CD4-positive, alpha-beta T cell treated with Interleukin-6 for 4 hours (primary cell): ENCODE results near the gene AFAP1.
A peak's percentile ranks its signal among the peaks of the same experiment; 100 is the strongest.

Source experiments
- DNase-seq: peaks from one replicate; pipeline ENCODE4 v3.0.0-alpha.2; 2020; ENCODE audit warnings: mixed read lengths

AFAP1 gene

GRCh38 chr4:7780751-7781348, 158.8 kb downstream of the AFAP1 start:
- DNase-seq, result no peak

GRCh38 chr4:7779432-7779768, 160.3 kb downstream of the AFAP1 start:
- no peak for DNase-seq

GRCh38 chr4:7778510-7779431, 160.9 kb downstream of the AFAP1 start:
- DNase-seq, result no peak

- DNase-seq, result no peak
Observed at GRCh38 chr4:7777871-7778509, 161.7 kb downstream of the AFAP1 start.

DNA sequence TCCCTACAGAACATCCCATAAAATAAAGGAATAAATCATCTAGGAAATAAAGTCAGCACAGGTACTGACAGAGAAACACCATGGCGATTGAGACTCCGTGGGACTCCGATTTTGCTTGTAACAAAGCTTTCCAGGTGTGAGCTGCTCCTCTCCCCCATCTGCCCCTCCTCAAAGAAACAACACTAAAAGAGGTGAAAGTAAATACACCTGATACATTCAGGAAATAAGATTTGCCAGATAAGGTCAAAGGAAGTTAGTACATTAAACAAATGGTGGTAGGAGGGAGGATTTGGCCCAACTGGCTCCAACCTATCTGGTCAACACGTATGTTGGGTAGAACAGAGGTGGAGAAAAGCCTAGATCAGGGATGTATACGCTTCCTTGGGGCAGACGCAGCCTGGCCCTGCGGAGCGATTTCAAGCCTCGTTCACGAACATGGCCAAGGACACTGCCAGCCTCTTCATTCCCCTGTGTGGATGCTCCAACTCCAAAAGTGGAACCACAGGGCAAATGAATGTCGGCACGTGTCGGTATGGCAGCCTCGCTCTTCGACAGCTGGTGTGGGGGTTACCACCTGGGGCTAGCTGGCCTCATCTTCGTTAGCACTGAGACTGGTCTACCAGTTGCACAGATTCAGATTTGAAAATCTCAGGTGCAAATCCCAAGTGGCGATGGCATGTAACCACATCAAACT, 162.5 kb downstream of the AFAP1 start:
- no peak for DNase-seq

DNA sequence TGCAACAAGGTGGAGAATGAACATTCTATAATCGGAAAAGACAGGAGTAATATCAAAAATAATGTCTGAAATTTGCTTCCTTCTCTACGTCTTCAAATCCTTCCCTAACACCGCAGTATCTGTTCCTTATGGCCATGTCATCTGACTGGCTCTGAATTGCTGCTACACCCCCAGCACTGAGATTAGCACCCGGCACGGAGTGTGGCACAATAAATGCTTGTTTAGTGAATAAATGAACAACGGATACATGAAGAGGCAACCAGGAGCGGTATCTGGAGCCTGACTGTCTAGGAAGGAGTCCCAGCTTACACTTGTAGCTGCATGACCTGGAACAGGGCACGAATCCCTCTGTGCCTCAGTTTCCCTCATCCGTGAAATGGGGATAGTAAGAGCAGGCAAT, 164.3 kb downstream of the AFAP1 start:
- no peak for DNase-seq

DNA sequence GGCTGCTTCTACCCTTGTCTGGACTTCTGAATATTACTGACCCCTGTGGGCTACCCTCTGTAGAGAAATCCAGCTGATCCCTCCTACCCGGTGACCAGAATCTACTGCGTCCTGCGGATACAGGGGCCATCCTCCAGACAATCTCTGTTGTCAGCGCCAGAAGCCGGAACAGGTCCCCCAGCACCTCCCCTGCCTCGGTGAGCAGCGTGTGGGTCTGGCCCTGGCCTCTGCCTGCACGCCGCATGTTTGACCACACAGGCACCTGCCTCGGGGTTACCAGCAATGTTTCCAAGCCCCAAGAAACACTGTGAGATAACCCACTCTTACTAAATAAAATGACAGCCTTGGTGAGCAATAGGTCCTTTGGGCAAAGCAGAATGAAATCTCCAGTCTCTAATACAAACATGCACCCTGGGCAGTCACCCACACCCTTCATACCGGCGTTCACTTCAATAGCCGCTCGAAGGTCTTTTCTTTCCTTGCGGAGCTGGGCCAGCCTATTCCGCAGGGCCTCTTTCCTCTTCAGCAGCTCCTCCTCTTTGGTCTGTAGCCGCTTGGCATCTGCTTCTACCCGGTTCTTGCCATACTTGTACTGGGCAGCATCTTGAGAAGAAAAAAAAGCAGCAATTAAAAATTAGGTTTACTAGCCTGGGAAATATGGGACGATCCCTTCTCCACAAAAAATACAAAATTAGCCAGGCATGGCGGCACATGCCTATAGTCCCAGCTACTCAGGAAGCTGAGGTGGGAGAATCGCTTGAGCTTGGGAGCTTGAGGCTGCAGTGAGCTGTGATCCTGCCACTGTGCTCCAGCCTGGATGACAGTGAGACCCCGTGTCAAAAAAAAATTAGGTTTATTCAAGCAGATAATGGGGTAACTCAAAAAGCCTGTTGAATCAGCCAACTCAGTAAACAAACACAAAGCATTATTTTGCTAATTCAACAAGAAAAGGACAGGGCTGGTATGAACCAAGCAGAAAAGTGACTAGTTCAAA, 165.1 kb downstream of the AFAP1 start:
- no peak for DNase-seq

DNA sequence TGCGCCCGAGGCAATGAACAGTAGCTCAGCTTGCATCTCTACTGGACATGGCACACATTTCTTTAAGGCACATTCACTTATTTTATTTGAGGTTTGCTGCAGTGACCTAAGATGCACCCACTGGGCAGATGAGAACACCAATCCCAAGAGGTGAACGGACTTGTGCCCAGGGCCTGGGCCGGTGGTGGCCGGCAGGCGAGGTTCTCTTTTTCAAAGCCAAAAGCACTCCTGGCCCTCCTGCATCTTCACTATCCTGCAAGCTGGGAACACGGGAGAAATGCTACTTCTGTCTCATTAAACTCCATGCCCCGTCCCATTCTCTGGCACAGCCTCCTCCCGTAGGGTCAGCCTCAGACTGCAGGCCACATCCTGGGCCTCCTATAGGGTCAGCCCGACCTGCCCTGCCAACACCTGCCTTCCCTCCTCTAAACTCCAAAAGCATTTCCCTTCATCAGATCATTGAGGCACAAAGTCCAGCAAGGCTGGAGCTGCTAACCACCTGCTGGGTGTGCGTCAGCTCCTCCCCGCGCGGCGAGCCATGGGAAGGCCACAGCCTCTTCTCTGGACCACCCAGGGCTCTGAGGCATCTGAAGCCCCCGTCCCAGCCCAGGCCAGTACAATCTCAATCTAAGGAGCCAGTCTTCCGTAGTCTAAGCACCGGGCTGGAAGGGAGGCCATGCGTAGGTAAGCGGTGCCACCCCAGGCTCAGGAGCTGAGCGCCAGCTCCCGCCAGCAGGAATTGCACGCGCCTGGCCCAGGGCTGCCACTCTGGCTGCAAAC, 166.1 kb downstream of the AFAP1 start:
- DNase-seq, result no peak

- DNase-seq, result no peak
Observed at GRCh38 chr4:7772711-7773385, 166.8 kb downstream of the AFAP1 start.

DNA sequence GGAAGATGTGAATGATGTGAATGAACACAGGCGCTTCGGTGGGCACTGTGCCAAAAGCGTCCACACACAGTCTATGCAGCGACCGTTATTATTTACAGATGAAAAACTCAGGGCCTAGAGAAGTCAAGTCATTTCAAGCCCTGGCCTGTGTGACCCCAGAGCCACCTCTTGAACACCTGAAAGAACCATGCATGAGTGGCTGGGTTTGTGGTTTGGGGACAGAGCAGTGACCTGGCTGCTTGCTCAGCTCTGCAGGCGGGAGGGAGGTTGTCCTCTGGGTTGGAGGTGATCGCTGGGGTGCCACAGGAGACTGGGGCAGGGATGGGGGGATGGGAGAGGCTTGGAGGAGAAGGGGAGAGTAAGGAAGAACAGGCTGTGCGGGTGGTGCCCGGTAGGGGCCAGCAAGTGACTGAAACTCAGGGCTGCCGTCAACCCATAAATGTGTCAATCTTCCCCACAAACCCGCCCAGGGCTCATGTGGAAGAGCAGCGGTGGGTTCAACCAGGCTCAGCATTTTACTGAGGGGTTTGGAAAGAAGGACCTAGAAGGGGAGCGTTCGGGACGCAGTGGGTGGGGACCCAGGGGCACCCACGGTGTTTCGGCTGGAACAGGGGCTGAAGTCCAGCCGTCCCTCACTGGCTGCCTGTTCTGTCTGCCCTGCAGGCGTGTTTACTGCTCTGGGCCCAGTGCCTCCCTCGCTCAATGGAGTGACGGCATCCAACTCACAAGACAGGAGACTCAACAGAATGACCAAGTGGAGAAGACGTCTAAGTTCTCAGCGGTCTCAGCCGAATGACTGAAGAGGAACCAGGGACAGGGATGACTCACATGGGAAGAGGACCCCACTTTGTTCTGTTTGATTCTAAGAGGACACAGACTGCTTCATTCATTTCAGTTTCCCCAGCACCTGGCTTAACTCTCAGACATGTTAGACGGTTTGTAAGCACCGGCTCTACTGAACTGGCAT, 167.8 kb downstream of the AFAP1 start:
- DNase-seq, result no peak

DNA sequence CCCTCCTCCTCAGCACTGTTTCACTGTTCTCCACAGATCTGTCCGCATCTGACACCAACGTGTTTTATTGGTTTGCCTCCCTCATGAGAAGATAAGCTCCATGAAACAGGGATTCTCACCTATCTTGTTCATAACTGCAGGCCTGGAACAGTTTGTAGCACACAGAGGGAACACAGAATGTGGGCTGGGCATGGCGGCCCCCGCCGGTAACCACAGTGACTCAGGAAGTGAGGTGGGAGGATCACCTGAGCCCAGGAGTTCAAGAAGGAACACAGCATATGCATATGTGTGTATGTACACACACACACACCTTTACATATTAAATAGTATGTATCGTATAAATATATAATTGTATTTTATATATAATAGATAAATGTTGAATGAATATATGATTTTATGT, 168.6 kb downstream of the AFAP1 start:
- DNase-seq, result peak; percentile 65

GRCh38 chr4:7770224-7771050, 169.2 kb downstream of the AFAP1 start:
- DNase-seq, result no peak

DNA sequence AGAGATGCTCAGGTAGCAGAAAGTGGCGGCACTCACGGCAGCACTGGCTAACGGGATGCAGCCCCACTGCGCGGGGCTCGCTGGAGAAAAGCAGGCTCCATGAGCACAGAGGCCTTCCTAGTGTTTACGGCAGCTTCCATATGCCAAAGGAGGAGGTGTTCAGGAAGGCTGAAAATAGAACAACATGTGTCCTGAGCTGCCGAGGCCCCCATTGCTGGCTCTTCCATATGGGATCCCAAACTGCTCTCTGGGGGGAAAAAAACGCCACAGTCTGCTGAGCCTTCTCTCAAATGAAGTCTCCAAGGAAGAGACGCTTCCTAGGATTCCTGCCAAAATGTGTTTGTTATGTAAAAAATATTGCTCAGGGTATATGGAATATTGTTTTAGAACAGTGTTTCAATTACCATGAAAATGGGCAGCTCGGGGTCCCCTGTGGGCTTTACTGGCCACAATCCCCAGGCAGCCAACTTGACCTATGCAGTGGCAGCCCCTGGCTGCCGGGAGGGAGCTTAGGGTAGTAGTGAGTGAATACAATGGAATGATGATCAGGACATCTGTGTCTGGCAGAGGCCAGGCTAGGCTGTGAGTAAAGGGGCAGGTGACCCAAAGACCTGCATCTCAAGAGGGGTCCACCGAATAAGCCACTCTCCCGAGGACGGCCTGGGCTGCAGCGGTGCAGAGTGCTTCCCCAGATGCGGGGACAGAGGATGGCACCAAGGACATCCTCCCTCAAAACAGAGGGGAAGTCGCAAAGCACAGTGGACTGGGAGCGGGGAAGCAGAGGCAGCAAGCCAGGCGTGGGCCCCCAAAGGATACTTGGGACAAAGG, 170.1 kb downstream of the AFAP1 start:
- DNase-seq, result no peak

DNA sequence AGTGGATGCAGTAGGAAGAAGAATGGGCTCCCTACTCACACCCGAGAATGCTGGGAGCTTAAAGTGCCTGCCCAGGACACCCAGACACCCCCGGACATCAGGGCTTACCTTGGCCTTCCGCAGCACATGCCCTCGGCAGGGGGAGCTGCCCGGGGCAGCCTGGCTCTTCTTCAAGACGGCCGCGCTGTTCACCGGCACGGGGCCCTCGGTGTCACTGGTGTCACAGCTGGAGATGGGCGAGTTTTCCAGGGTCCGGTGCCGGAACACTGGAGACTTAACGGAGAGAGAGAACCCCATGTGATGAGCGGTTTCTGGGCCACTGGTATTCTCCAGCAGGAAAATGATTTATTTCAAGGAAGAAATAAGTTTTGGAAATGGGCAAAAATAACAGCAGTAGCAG, 170.9 kb downstream of the AFAP1 start:
- no peak for DNase-seq

DNA sequence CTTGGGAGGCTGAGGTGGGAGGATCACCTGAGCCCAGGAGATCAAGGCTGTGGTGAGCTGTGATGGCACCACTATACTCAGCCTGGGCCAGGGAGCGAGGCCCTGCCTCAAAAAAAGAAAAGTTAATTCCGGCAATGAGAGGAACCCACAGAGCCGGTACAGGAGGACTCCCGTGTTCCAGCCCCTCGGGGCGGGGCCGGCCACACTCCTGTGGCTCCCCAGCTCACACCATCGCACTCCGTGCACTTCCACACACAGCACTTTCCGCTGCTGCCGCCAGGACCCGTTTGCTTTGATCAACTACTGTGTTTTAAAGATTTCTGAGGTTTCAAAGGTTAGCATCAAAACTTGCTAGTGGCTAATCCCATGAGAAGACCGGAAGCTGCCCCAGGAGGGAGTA, 171.7 kb downstream of the AFAP1 start:
- no peak for DNase-seq

DNA sequence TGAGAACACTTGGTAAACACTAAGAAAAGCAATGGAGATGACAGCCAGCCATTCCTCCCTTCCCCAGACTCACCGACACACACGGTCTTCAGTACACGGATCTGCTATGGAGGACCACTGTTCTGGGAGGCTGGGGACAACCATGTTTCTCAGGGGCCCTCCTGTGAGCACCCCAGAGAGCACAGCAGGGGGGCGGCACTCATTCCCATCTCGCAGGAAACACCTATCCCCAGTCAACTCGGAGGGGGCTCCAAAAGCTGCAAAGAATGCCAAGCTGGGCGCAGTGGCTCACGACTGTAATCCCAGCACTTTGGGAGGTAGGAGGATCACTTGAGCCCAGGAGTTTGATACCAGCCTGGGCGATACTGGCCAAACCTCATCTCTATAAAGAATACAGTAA, 172.1 kb downstream of the AFAP1 start:
- no peak for DNase-seq

DNA sequence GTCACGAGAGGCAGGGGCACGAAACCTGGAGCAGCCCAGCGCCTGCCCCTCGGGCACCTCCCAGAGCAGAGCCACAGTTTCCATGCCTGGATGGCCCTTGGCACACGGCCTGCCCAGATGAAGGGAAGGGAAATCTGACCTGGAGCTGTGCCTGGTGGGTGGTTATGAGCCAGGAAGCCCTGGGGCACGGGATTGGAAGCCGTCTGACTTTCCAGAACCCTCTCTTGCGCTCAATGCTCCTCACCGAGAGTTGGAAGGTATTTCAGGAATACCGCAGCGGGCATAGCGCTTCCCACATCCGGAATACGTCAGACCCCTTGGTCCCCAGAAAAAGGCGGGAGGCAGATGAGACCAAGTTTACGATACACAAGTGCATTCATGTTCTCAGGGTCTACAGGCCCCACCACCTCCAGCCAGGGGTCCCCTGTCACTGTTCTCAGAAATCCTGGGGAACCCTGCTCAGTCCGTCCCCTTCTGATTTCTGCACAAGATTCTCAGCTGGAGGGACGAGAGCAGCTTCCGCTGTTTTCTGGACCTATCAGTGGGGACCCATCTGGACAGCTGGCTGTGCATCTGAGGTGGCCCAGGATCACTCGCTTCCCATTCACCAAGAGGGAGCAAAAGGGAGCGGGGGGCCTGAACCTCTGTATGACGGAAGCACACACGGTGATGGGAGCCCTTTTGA, 172.9 kb downstream of the AFAP1 start:
- DNase-seq, result no peak
